IMR-90 (cell line): ENCODE data around the gene DBNDD1. TPM values are rescaled to one million over a fixed set of nuclear protein-coding genes. Genes with fewer than 3 reads are reported as not detected.

ENCODE experiments used
- ATAC-seq: fragments of 200-7000 bp; cut with Tn5 transposase; 2 replicates; pipeline ENCODE4 v1.9.1; 2020; ENCODE audit warnings: low read depth, mild to moderate bottlenecking, moderate library complexity
- BruUV-seq: library from RNA; stranded (reverse); fragments of 400-500 nt; replicated peaks from 2 replicates; lab custom pipeline; 2021; lab: Mats Ljungman, UMichigan
- CTCF ChIA-PET: fragments of 300-600 bp; formaldehyde crosslinking; extraction: SDS; loops from one replicate; lab custom pipeline; 2021; ENCODE audit warnings: antibody characterized with exemption; lab: Yijun Ruan, JAX
- POLR2A ChIA-PET: fragments of 300-600 bp; sonication (Branson Sonifier 250); formaldehyde crosslinking; loops from one replicate; lab custom pipeline; 2022; ENCODE audit warnings: antibody characterized with exemption; ENCODE audit not compliant: unreplicated experiment; lab: Charles Lee
- DNase-seq: peaks from one replicate; pipeline ENCODE4 v3.0.0; 2013
- H2AFZ ChIP-seq: replicated peaks from 2 replicates; pipeline ENCODE3; 2013; ENCODE audit warnings: low read length, mild to moderate bottlenecking; ENCODE audit not compliant: poor library complexity
- H2AK5ac ChIP-seq: 2 replicates; pipeline ENCODE4 v1.6.1; 2013; ENCODE audit warnings: low read depth, low read length, inconsistent platforms
- H2AK9ac ChIP-seq: replicated peaks from 2 replicates; pipeline ENCODE3; 2013; ENCODE audit warnings: mild to moderate bottlenecking, low read depth, low read length, moderate library complexity; ENCODE audit not compliant: poor library complexity
- H2BK120ac ChIP-seq: 2 replicates; pipeline ENCODE4 v1.6.1; 2013; ENCODE audit warnings: low read depth, low read length, inconsistent platforms
- H2BK15ac ChIP-seq: 3 replicates; pipeline ENCODE4 v1.6.1; 2013; ENCODE audit warnings: low read depth, low read length, inconsistent platforms
- H2BK20ac ChIP-seq: 2 replicates; pipeline ENCODE4 v1.6.1; 2013; ENCODE audit warnings: low read depth, mild to moderate bottlenecking, inconsistent platforms, low read length, moderate library complexity
- H2BK5ac ChIP-seq: 2 replicates; pipeline ENCODE4 v1.6.1; 2013; ENCODE audit warnings: mild to moderate bottlenecking, low read depth, low read length, inconsistent platforms; ENCODE audit not compliant: poor library complexity, severe bottlenecking
- H3K14ac ChIP-seq: replicated peaks from 2 replicates; pipeline ENCODE4 v1.6.1; 2013; ENCODE audit warnings: low read depth, low read length, inconsistent platforms
- H3K18ac ChIP-seq: 2 replicates; pipeline ENCODE4 v1.6.1; 2013; ENCODE audit warnings: low read depth, low read length, control low read depth
- H3K23ac ChIP-seq: 2 replicates; pipeline ENCODE4 v1.6.1; 2013; ENCODE audit warnings: low read depth, low read length, inconsistent platforms
- H3K27ac ChIP-seq: 2 replicates; pipeline ENCODE4 v1.5.1; 2013; ENCODE audit warnings: mild to moderate bottlenecking, control low read depth, low read length; ENCODE audit not compliant: insufficient read depth
- H3K27me3 ChIP-seq: 2 replicates; pipeline ENCODE4 v1.6.1; 2013; ENCODE audit warnings: low read length; ENCODE audit not compliant: control insufficient read depth, insufficient read depth
- H3K36me3 ChIP-seq: 2 replicates; pipeline ENCODE4 v1.6.1; 2013; ENCODE audit warnings: low read length, mixed read lengths; ENCODE audit not compliant: control insufficient read depth, insufficient read depth
- H3K4ac ChIP-seq: 2 replicates; pipeline ENCODE4 v1.6.1; 2013; ENCODE audit warnings: low read depth, low read length, inconsistent platforms
- H3K4me1 ChIP-seq: 2 replicates; pipeline ENCODE4 v1.6.1; 2013; ENCODE audit warnings: low read length, mixed read lengths; ENCODE audit not compliant: control insufficient read depth, insufficient read depth
- H3K4me2 ChIP-seq: 2 replicates; pipeline ENCODE4 v1.6.1; 2013; ENCODE audit warnings: low read depth, mild to moderate bottlenecking, control low read depth, low read length, moderate library complexity
- H3K4me3 ChIP-seq: 2 replicates; pipeline ENCODE4 v1.5.1; 2013; ENCODE audit warnings: low read depth, mild to moderate bottlenecking, control low read depth, low read length, moderate library complexity; ENCODE audit not compliant: insufficient read depth
- H3K56ac ChIP-seq: 2 replicates; pipeline ENCODE4 v1.6.1; 2013; ENCODE audit warnings: low read length, inconsistent platforms; ENCODE audit not compliant: insufficient read depth; ENCODE audit errors: extremely low read depth
- H3K79me1 ChIP-seq, 2 experiments: 2 replicates each; pipeline ENCODE4 v1.6.1; 2013; ENCODE audit warnings: low read length in 2 of 2, inconsistent platforms in 1 of 2, low read depth in 1 of 2
- H3K9ac ChIP-seq: 2 replicates; pipeline ENCODE4 v1.6.1; 2013; ENCODE audit warnings: low read depth, low read length, control low read depth
- H3K9me1 ChIP-seq: 2 replicates; pipeline ENCODE4 v1.6.1; 2013; ENCODE audit warnings: low read length, inconsistent platforms; ENCODE audit not compliant: insufficient read depth
- H3K9me3 ChIP-seq: 2 replicates; pipeline ENCODE4 v1.6.1; 2013; ENCODE audit warnings: low read length; ENCODE audit not compliant: control insufficient read depth, insufficient read depth
- H4K20me1 ChIP-seq: 2 replicates; pipeline ENCODE4 v1.6.1; 2013; ENCODE audit warnings: low read length, inconsistent platforms; ENCODE audit not compliant: insufficient read depth
- H4K5ac ChIP-seq: 2 replicates; pipeline ENCODE4 v1.6.1; 2013; ENCODE audit warnings: mild to moderate bottlenecking, low read depth, low read length, control low read depth
- H4K8ac ChIP-seq, 2 experiments: 2 replicates each; pipeline ENCODE4 v1.6.1; 2013; ENCODE audit warnings: low read depth in 2 of 2, low read length in 2 of 2, control low read depth in 1 of 2, inconsistent platforms in 1 of 2
- H4K91ac ChIP-seq: 2 replicates; pipeline ENCODE4 v1.6.1; 2013; ENCODE audit warnings: low read depth, low read length, inconsistent platforms; ENCODE audit not compliant: insufficient read depth
- FOS ChIP-seq: fragments of 150-350 bp; IDR thresholded peaks from 2 replicates; pipeline ENCODE4 v1.6.1; 2016; ENCODE audit warnings: low read depth, low read length
- MAZ ChIP-seq: IDR thresholded peaks from 2 replicates; pipeline ENCODE4 v1.6.1; 2012; ENCODE audit warnings: low read depth, mild to moderate bottlenecking, low read length, improper control_type of control experiment, moderate library complexity, borderline replicate concordance
- MXI1 ChIP-seq: IDR thresholded peaks from 2 replicates; pipeline ENCODE4 v1.6.1; 2012; ENCODE audit warnings: low read depth, mild to moderate bottlenecking, low read length, moderate library complexity, borderline replicate concordance
- NFE2L2 ChIP-seq: fragments of 150-350 bp; IDR thresholded peaks from 2 replicates; pipeline ENCODE4 v1.6.1; 2016; ENCODE audit warnings: low read depth, mild to moderate bottlenecking, low read length
- POLR2A ChIP-seq: IDR thresholded peaks from 2 replicates; pipeline ENCODE4 v1.6.1; 2012; ENCODE audit warnings: mild to moderate bottlenecking, low read depth, low read length
- RAD21 ChIP-seq: IDR thresholded peaks from 2 replicates; pipeline ENCODE4 v1.6.1; 2012; ENCODE audit warnings: low read length, improper control_type of control experiment
- SMC3 ChIP-seq: fragments of 150-350 bp; IDR thresholded peaks from 2 replicates; pipeline ENCODE4 v1.6.1; 2016; ENCODE audit warnings: low read depth, mild to moderate bottlenecking, antibody characterized with exemption, low read length, moderate library complexity
- whole genome bisulfite sequencing, 2 experiments: methylation state at CpG; one replicate each; pipeline versions ENCODE4 v1.1.5 to v1.1.7; 2013; ENCODE audit warnings: missing lambda C conversion rate in 2 of 2; ENCODE audit not compliant: insufficient read length in 1 of 2; ENCODE audit errors: extremely low coverage in 2 of 2; 5-methylcytosine and 5-hydroxymethylcytosine counted together
- dilution Hi-C: fragments of 300-500 bp; cut with HindIII; formaldehyde crosslinking; loops from one replicate; pipeline ENCODE4 v1.14.3; 2018; ENCODE audit warnings: low sequenced_read_pairs; ENCODE audit not compliant: unreplicated experiment
- in situ Hi-C: fragments of 300-500 bp; cut with MboI; formaldehyde crosslinking; loops from 3 replicates; pipeline ENCODE4 v1.14.3; 2019; ENCODE audit warnings: low sequenced_read_pairs, inconsistent platforms, mixed read lengths
- intact Hi-C: fragments of 100-400 bp; cut with micrococcal nuclease; formaldehyde crosslinking; loops from 2 replicates; pipeline ENCODE4 v1.10.0; 2022
- polyA plus RNA-seq, 3 experiments: library from polyadenylated mRNA; depleted of rRNA; stranded (reverse); fragments of >200 nt; gene quantifications; 2 replicates each; pipeline ENCODE4 v1.2.3, GENCODE V29; 2012; ENCODE audit warnings: low replicate concordance in 1 of 3
- total RNA-seq: library from RNA; depleted of rRNA; stranded (reverse); fragments of >200 nt; gene quantifications from 2 replicates; pipeline ENCODE4 v1.2.3, GENCODE V29; 2012
- TF ChIP-seq, protein P1 (sequence below): fragments of 150-350 bp; IDR thresholded peaks from 2 replicates; pipeline ENCODE4 v1.6.1; 2016; ENCODE audit warnings: low read depth, mild to moderate bottlenecking, low read length, moderate library complexity, borderline replicate concordance

The DBNDD1 gene
- total and polyA plus RNA-seq, 2 of the 4 experiments (the other 2 are of a cell fraction), result 3.4 to 23.0 TPM

DNA sequence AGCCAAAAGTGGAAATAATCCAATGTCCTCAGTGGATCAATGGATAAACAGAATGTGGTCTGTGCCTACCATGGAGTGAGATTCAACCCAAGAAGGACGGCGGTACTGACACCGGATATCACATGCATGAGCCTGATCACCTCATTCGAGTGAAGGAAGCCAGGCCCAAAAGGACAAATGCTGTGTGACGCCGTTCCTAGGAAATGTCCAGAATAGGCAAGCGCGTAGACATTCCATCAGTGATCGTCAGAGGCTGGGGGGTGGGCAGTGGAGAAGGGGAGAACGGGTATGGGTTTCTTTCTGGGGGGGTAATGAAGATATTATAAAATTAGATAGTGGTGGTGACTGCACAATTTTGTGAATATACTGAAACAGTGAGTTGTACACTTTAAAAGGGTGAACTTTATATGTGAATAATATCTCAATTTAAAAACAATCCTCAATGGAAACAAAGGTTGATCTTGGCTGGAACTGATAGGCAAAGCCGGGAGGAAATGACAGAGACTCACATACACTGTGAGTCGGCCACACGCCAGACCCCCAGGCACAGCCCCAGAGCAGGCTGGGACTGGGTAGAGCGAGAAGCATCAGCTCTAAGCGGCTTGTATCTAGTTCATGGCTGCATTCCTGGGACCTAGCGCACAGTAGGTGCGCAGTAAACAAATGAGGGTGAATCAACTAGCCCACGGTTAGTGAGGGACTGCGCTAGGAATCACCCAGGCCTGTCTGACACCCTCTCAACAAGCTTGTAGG lies 3.5 kb downstream of the DBNDD1 start:
- Histone ChIP-seq H2AFZ (no peak overlapping the region), H2BK120ac (no peak overlapping the region)

More for the DNA sequence above, 3.5 kb downstream of the DBNDD1 start:
- Histone ChIP-seq H4K20me1 (peaks cover 3% of the 10 kb centered on the region; the same call in 1 of the 2 replicates), H3K4ac (no peak overlapping the region), H3K9me3 (no peaks in the 10 kb centered on the region), H3K14ac (no peak overlapping the region), H2AK9ac (no peak overlapping the region), H3K4me2 (no peak overlapping the region), H3K79me1 (peaks cover 0 to 4% of the 10 kb centered on the region in 2 experiments; a peak in 1 of 4 replicates), H3K4me3 (no peak overlapping the region), H3K27ac (no peak overlapping the region), H2BK5ac (no peak overlapping the region), H3K9ac (no peak overlapping the region), H2BK20ac (no peak overlapping the region), H3K23ac (no peak overlapping the region), H3K56ac (no peak overlapping the region), H3K36me3 (no peaks in the 10 kb centered on the region), H3K27me3 (no peaks in the 10 kb centered on the region), H3K4me1 (peaks cover 3% of the 10 kb centered on the region), H4K5ac (no peak overlapping the region), H3K9me1 (0 out of 2 replicates have a peak, but pooled peaks cover 7% of the 10 kb centered on the region), H4K8ac (no peak overlapping the region), H2BK15ac (no peak overlapping the region), H3K18ac (no peak overlapping the region), H2AK5ac (no peak overlapping the region), H4K91ac (no peak overlapping the region)
- 89% methylated on average over 14 of the region's 19 CpGs; no CpG with 5 or more reads in 1 of the 2 experiments for WGBS, 2 experiments
- no peak for TF ChIP-seq RAD21
- TF ChIP-seq, protein P1, sequence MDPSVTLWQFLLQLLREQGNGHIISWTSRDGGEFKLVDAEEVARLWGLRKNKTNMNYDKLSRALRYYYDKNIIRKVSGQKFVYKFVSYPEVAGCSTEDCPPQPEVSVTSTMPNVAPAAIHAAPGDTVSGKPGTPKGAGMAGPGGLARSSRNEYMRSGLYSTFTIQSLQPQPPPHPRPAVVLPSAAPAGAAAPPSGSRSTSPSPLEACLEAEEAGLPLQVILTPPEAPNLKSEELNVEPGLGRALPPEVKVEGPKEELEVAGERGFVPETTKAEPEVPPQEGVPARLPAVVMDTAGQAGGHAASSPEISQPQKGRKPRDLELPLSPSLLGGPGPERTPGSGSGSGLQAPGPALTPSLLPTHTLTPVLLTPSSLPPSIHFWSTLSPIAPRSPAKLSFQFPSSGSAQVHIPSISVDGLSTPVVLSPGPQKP, result no peak
- TF ChIP-seq MXI1, result no peak
- TF ChIP-seq POLR2A, result no peak
- TF ChIP-seq FOS, result no peak
- TF ChIP-seq NFE2L2, result no peak
- TF ChIP-seq MAZ, result no peak
- no peak for TF ChIP-seq SMC3
- no TSS peak for BruUV-seq
- DNase-seq (no peak), ATAC-seq (no peak)
- POLR2A ChIA-PET, result no interaction called here
- intact Hi-C loops, result no loop called here
- in situ Hi-C loops, result no loop called here
- CTCF ChIA-PET, result no interaction called here
- dilution Hi-C loops, result no loop called here
